ENCODE results near the gene RRAGC.

DNA sequence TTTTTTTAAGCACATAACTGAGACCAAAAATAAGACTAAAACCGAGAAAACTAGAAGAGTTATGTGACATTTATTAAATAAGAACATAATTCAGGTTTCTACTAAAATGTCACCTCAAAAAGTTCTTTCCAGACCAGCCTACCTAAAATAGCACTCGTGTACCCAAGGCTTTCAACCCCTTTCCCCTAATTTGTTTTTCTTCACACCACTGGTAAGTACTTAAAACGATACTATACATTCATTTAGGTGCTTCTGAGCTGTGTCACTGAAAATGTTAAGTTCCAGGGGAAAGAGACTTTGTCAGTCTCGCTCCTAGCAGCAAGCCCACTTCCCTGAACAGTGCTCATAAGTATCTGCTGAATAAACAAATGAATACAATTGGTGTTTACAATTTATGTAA lies 6.8 kb downstream of the RRAGC start:
- TF ChIP-seq, protein P1, sequence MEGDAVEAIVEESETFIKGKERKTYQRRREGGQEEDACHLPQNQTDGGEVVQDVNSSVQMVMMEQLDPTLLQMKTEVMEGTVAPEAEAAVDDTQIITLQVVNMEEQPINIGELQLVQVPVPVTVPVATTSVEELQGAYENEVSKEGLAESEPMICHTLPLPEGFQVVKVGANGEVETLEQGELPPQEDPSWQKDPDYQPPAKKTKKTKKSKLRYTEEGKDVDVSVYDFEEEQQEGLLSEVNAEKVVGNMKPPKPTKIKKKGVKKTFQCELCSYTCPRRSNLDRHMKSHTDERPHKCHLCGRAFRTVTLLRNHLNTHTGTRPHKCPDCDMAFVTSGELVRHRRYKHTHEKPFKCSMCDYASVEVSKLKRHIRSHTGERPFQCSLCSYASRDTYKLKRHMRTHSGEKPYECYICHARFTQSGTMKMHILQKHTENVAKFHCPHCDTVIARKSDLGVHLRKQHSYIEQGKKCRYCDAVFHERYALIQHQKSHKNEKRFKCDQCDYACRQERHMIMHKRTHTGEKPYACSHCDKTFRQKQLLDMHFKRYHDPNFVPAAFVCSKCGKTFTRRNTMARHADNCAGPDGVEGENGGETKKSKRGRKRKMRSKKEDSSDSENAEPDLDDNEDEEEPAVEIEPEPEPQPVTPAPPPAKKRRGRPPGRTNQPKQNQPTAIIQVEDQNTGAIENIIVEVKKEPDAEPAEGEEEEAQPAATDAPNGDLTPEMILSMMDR (IDR thresholded peaks at IDR 0.05): no peak
- no peak for TF ChIP-seq POLR2A (IDR thresholded peaks at IDR 0.05)

Data from uterus (tissue), 2 donors.